ENCODE measurements around the gene DUSP22.

DUSP22 gene

DNA sequence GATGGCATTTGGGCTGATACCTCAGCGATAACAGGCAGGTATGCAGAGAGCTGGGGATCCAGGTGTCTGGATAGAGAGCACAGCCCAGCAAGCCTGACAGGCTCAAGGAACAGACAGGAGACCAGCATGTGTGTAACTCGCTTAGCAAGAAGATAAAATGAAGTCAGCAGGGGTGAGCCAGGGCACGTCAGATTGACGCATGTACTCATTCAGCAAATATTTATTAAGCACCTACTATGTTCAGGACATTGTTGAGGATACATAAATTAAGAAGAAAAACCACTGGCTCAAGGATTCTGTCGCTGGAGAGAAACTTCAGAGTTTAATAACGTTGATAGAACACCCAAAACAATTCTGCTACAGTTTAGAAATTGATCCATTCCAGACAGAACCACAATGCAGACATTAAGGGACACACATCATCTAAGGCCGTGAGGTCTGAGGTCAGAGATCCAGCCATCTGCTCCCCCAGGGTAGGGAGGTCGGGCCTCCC is 1.0 kb upstream of the DUSP22 start:
- DNase-seq (ENCODE audit: low read depth in 2 of 2): peak; percentile 34 to 51
- TF ChIP-seq, protein P1, sequence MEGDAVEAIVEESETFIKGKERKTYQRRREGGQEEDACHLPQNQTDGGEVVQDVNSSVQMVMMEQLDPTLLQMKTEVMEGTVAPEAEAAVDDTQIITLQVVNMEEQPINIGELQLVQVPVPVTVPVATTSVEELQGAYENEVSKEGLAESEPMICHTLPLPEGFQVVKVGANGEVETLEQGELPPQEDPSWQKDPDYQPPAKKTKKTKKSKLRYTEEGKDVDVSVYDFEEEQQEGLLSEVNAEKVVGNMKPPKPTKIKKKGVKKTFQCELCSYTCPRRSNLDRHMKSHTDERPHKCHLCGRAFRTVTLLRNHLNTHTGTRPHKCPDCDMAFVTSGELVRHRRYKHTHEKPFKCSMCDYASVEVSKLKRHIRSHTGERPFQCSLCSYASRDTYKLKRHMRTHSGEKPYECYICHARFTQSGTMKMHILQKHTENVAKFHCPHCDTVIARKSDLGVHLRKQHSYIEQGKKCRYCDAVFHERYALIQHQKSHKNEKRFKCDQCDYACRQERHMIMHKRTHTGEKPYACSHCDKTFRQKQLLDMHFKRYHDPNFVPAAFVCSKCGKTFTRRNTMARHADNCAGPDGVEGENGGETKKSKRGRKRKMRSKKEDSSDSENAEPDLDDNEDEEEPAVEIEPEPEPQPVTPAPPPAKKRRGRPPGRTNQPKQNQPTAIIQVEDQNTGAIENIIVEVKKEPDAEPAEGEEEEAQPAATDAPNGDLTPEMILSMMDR (IDR thresholded peaks at IDR 0.05; ENCODE audit: low read depth, low read length): no peak
- H3K4me3 ChIP-seq (replicated peaks in 1 of 2; ENCODE audit: low read depth in 2 of 2, low read length in 2 of 2): peak overlapping the region; percentile 72 to 81

DNA sequence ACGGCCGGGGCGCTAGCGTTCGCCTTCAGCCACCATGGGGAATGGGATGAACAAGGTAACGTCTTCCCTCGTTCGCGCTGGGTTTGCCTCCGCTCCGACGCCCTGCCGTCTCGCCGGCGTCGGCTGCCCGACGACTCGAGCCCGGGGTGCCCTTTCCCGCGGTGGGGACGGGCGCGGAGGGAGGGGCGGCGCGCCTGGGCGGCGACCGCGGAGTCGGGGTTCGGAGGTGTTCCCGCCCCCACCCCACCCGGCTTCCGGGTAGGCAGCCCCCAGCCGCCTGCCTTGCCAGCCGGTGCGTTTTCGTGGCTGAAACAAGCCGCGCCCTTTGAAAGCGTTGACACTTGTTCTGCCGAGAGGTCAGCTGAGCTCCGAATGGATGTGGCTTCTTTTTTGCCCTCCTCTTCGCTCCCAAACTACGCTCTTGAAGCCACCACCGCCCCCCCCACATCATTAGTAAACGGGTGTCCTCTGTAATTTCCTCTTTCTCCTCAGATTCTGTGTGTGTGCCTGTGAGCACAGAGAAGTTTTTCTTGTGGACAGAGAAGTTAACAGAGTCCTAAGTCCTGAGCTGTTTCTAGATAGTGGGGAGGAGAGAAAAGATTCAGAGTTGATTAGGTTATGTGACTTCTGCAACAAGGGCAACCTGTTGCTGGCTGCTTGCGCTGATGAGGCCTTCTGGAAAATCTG is 362 bp downstream of the DUSP22 start:
- peak; percentile 41 to 51 for DNase-seq (ENCODE audit: low read depth in 2 of 2)
- TF ChIP-seq, protein P1 (IDR thresholded peaks at IDR 0.05; ENCODE audit: low read depth, low read length): no peak
- H3K4me3 ChIP-seq (replicated peaks in 1 of 2; ENCODE audit: low read depth in 2 of 2, low read length in 2 of 2): peak overlapping the region; percentile 67 to 72

DNA sequence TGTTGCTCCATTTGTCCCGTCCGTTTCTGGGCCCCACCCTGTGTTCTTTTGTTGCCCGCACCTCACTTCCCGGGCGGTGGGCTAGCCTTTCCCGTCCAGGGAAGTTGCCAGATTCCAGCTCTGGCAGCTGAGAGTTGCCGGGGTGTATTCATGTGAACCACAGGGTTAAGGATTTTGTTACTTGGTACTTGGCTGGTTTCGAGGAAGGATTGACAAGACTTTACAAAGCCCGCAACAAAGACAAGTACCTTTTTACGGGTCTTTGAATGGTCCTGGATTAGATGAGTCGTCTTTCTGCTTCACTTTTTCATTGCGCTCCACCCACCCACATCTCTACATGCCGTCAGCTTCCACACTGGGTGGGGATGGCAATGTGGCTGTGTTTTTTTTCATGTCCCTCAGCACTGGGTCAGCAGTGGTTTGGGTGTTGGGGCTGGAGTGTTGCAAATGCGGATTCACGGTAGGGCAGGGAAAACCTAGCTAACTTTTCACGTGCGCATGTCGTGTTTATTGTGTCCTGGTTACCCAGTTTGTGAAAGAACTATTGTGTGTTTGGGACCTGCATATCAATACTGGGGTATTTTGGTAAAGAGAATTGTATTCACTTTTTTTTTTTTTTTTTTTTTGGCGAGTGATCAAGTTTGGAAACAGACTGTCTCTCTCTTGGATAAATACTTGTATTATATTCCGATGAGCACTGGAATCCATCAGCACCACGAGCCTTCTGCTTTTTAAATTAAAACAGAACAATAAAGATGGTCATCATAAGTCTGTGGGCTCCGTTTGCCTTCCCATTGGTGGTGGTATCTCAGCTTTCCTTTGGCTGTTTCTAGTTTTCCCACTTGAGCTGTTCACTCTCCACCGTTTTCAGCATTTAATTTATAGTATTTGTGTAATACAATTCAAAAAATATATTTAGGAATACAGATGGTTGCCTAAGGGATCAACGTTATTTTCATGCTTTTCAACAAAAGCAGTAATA is 1.2 kb downstream of the DUSP22 start:
- DNase-seq (ENCODE audit: low read depth in 2 of 2): peak; percentile 32 to 38
- TF ChIP-seq, protein P1 (IDR thresholded peaks at IDR 0.05; ENCODE audit: low read depth, low read length): no peak

GRCh38 chr6:294656-295565 is 2.6 kb downstream of the DUSP22 start:
- DNase-seq (ENCODE audit: low read depth in 2 of 2): no peak

More for the DNA sequence above, 1.2 kb downstream of the DUSP22 start:
- H3K4me3 ChIP-seq (replicated peaks in 1 of 2; ENCODE audit: low read depth in 2 of 2, low read length in 2 of 2): peak overlapping the region; percentile 67 to 72

DNA sequence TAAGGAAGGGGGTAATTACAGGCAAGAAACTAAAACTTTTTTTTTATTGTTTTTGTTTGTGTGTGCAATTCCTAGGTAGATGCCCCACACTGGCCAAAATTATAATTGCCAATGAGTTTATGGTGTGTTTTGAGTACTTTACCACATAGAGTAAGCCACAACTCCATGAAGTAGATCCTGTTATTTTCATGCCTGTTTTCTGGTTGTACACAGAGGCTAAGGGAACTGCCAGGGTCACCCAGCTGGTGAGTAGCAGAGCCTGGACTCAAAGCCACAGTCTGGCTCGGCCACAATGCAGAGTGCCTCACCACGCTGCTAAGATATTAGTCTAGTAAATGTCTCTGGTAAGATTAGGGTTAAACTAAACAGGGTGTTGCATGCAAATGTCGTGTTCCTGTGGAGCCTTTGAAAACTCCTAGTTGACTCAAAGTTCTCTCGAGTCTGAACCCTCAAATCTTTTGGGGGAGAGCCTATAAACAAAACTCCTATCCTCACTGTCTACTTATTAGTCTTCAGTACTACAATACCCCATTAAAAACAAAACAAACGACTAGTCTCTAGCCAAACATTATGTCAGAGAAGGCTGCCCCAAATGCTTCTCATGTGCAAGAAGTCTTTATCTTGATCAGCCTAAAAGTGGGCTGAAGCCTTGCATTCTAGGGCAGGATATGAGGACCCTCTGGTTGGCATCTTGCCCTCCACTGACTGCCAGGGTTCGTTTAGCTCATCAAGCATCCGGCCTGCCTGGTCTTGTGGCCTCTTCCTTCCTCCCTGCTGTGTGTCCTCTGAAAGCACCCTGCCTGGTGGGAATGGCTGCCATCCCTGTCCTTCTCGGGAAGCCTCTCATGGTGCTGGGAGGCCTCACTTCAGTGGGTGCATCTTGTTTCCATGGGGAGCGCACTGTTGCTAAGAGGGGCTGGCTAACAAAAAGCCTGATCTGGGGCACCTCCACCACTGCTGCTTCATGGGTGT is 4.2 kb downstream of the DUSP22 start:
- H3K4me3 ChIP-seq (replicated peaks in 1 of 2; ENCODE audit: low read depth in 2 of 2, low read length in 2 of 2): no peak overlapping the region
- TF ChIP-seq, protein P1 (IDR thresholded peaks at IDR 0.05; ENCODE audit: low read depth, low read length): no peak
- DNase-seq (ENCODE audit: low read depth in 2 of 2): peak in 1 of 2 donors; percentile 11

More at GRCh38 chr6:294656-295565, 2.6 kb downstream of the DUSP22 start:
- no peak overlapping the region for H3K4me3 ChIP-seq (replicated peaks in 1 of 2; ENCODE audit: low read depth in 2 of 2, low read length in 2 of 2)
- TF ChIP-seq, protein P1 (IDR thresholded peaks at IDR 0.05; ENCODE audit: low read depth, low read length): no peak
